ENCODE measurements around the gene IMPACT.

Gene IMPACT

DNA sequence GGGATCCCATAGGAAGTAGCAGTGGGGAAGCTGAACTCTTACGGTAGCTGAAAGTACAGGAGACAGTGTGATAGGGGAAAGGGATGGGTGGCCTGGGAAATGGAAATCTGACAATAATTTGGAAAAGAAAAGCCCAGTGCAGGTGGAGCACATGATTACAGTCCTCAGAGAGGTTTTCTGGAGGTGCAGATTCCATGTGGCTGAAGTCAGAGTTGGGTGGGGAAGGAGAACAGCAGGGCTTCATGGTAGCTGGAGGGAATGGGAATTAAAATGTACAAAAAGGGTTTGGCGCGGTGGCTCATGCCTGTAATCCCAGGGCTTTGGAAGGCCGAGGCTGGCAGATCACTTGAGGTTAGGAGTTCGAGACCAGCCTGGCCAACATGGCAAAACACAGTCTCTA lies 46.1 kb downstream of the IMPACT start:
- TF ChIP-seq CTCF (IDR thresholded peaks at IDR 0.05) (no peak), ZFX (IDR thresholded peaks at IDR 0.05; ENCODE audit: borderline replicate concordance) (no peak)
- H3K27ac ChIP-seq = no peak overlapping the region

DNA sequence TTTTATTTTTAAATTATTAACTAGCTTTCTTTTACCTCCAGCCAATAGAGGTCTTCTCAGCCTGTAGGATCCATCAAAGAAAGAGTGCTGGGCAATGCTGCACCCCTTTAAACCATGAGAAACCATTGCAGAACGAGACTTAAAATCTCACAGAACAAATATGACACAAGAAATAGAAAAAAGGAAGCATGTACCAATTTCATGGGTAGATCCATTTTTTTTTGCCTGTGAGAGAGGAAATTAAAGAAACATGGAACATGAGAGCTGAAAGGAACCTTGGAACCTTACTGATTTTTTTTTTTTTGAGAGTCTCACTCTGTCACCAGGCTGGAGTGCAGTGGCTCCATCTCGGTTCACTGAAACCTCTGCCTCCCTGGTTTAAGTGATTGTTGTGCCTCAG lies 47.9 kb downstream of the IMPACT start:
- TF ChIP-seq CTCF (IDR thresholded peaks at IDR 0.05) (no peak), ZFX (IDR thresholded peaks at IDR 0.05; ENCODE audit: borderline replicate concordance) (no peak)

GRCh38 chr18:24475926-24476589 lies 49.6 kb downstream of the IMPACT start:
- no peak for TF ChIP-seq CTCF (IDR thresholded peaks at IDR 0.05)
- TF ChIP-seq ZFX (IDR thresholded peaks at IDR 0.05; ENCODE audit: borderline replicate concordance) = no peak
- H3K27ac ChIP-seq = no peak overlapping the region

More for the DNA sequence above, 47.9 kb downstream of the IMPACT start:
- no peak overlapping the region for H3K27ac ChIP-seq

DNA sequence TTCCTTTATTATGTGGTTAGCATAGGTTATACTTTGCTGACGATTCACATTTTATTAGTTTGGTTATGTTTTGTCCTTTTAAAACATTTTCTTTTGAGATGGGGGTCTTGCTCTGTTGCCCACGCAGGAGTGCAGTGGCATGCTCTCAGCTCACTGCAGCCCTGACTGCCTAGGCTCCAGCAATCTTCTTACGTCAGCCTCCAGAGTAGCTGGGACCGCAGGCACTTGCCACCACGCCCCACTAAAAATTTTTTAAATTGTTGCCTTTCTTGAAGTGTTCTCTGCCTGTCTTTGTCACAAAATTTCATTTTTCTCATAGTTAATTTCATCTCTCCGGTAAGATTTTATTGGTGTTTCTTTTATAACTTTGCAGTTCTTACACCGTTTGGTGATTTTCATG lies 52.9 kb downstream of the IMPACT start:
- H3K27ac ChIP-seq = no peak overlapping the region
- no peak for TF ChIP-seq CTCF (IDR thresholded peaks at IDR 0.05)

GRCh38 chr18:24482821-24483220 lies 56.4 kb downstream of the IMPACT start:
- no peak for TF ChIP-seq CTCF (IDR thresholded peaks at IDR 0.05)
- no peak for TF ChIP-seq ZFX (IDR thresholded peaks at IDR 0.05; ENCODE audit: borderline replicate concordance)
- no peak overlapping the region for H3K27ac ChIP-seq

- H3K27ac ChIP-seq = no peak overlapping the region
- TF ChIP-seq ZFX (IDR thresholded peaks at IDR 0.05; ENCODE audit: borderline replicate concordance) = no peak
- TF ChIP-seq CTCF (IDR thresholded peaks at IDR 0.05) = no peak
These were observed 59.2 kb downstream of the IMPACT start for GRCh38 chr18:24485681-24486080.

- TF ChIP-seq ZFX (IDR thresholded peaks at IDR 0.05; ENCODE audit: borderline replicate concordance) = no peak
- no peak for TF ChIP-seq CTCF (IDR thresholded peaks at IDR 0.05)
- no peak overlapping the region for H3K27ac ChIP-seq
These were observed 60.2 kb downstream of the IMPACT start for GRCh38 chr18:24486684-24487083.

Data from 22Rv1 (cell line).